ENCODE data around the gene CELSR1.

DNA sequence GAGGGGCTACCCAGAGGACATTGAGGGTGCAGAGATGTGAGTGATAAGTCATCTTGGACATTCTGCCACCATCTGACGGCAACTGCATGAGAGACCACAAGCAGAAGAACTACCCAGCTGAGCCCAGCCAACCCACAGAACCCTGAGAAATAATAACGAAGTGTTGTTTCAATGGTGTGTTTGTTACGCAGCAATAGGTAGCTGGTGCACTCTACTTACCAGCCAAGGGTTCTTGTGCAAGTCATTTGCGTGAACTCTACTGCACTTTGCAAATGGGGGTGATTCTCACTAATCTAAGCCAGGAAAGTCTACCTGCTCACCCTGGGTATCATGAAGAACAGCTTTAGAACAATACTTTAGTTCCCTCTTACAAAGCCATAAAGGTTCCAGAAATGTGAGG is 15.8 kb upstream of the CELSR1 start:
- TF ChIP-seq EZH2 (IDR thresholded peaks at IDR 0.05; ENCODE audit: low read depth): no peak
- TF ChIP-seq, protein P1, sequence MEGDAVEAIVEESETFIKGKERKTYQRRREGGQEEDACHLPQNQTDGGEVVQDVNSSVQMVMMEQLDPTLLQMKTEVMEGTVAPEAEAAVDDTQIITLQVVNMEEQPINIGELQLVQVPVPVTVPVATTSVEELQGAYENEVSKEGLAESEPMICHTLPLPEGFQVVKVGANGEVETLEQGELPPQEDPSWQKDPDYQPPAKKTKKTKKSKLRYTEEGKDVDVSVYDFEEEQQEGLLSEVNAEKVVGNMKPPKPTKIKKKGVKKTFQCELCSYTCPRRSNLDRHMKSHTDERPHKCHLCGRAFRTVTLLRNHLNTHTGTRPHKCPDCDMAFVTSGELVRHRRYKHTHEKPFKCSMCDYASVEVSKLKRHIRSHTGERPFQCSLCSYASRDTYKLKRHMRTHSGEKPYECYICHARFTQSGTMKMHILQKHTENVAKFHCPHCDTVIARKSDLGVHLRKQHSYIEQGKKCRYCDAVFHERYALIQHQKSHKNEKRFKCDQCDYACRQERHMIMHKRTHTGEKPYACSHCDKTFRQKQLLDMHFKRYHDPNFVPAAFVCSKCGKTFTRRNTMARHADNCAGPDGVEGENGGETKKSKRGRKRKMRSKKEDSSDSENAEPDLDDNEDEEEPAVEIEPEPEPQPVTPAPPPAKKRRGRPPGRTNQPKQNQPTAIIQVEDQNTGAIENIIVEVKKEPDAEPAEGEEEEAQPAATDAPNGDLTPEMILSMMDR (conservative IDR thresholded peaks at IDR 0.05): no peak
